Measurements from ENCODE around the gene RALGDS.
"Not testable (repeated sequence)": the region's sequence is repeated elsewhere in the genome, so short reads cannot be mapped to it uniquely, and the experiment has no call there.

DNA sequence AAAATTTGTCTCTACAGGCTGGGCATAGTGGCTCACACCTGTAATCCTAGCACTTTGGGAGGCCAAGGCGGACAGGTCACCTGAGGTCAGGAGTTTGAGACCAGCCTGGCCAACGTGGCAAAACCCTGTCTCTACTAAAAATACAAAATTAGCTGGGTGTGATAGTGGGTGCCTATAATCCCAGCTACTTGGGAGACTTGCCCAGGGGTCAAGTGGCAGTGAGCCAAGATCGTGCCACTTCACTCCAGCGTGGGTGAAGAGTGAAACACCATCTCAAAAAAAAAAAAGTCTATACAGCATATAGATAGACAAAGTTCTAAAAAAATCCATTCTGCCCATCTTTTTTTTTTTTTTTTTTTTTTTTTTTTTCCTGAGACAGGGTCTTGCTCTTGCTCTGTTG, 26.7 kb downstream of the RALGDS start:
- not testable (repeated sequence) for TF ChIP-seq RNF219 (CRISPR knock-in tag; IDR thresholded peaks at IDR 0.05); NR3C1 (CRISPR knock-in tag; IDR thresholded peaks at IDR 0.05); POLR2AphosphoS2 (IDR thresholded peaks at IDR 0.05; ENCODE audit: low read length)
- TF ChIP-seq, protein P1, sequence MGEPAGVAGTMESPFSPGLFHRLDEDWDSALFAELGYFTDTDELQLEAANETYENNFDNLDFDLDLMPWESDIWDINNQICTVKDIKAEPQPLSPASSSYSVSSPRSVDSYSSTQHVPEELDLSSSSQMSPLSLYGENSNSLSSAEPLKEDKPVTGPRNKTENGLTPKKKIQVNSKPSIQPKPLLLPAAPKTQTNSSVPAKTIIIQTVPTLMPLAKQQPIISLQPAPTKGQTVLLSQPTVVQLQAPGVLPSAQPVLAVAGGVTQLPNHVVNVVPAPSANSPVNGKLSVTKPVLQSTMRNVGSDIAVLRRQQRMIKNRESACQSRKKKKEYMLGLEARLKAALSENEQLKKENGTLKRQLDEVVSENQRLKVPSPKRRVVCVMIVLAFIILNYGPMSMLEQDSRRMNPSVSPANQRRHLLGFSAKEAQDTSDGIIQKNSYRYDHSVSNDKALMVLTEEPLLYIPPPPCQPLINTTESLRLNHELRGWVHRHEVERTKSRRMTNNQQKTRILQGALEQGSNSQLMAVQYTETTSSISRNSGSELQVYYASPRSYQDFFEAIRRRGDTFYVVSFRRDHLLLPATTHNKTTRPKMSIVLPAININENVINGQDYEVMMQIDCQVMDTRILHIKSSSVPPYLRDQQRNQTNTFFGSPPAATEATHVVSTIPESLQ (CRISPR knock-in tag; IDR thresholded peaks at IDR 0.05): not testable (repeated sequence)
